Keratinocyte (primary cell): ENCODE data around the gene CERS2.

ENCODE experiments used
- CTCF ChIP-seq, 3 experiments: IDR thresholded peaks in 1 of 3; conservative IDR thresholded peaks in 1 of 3; optimal IDR thresholded peaks in 1 of 3; 2 replicates in 2 of 3; 3 replicates in 1 of 3; pipeline versions ENCODE3 to v1.5.1; 2011; ENCODE audit warnings: low read length in 3 of 3, mild to moderate bottlenecking in 3 of 3, moderate library complexity in 2 of 3, control low read depth in 1 of 3, inconsistent platforms in 1 of 3; ENCODE audit not compliant: insufficient read depth in 2 of 3; ENCODE audit errors: extremely low read depth in 1 of 3
- EZH2 ChIP-seq: IDR thresholded peaks from one replicate; pipeline ENCODE4 v1.6.1; 2012; ENCODE audit warnings: inconsistent platforms, mild to moderate bottlenecking, low read length, moderate library complexity

GRCh38 chr1:150961756-150962155, 12.9 kb downstream of the CERS2 start:
- no peak for TF ChIP-seq CTCF (optimal IDR thresholded peaks at IDR 0.05 in 1 of 3, IDR thresholded peaks at IDR 0.05 in 1 of 3, conservative IDR thresholded peaks at IDR 0.05 in 1 of 3; ENCODE audit: extremely low read depth in 1 of 3, insufficient read depth in 2 of 3, low read length in 3 of 3)
- no peak for TF ChIP-seq EZH2
